ENCODE measurements around the gene ATOH7. TPM values are rescaled to one million over a fixed set of nuclear protein-coding genes. Genes with fewer than 3 reads are reported as not detected.
"Not testable (repeated sequence)": the region's sequence is repeated elsewhere in the genome, so short reads cannot be mapped to it uniquely, and the experiment has no call there.

ATOH7 gene
- total RNA-seq, 1 donor from 2014 or later = not detected

DNA sequence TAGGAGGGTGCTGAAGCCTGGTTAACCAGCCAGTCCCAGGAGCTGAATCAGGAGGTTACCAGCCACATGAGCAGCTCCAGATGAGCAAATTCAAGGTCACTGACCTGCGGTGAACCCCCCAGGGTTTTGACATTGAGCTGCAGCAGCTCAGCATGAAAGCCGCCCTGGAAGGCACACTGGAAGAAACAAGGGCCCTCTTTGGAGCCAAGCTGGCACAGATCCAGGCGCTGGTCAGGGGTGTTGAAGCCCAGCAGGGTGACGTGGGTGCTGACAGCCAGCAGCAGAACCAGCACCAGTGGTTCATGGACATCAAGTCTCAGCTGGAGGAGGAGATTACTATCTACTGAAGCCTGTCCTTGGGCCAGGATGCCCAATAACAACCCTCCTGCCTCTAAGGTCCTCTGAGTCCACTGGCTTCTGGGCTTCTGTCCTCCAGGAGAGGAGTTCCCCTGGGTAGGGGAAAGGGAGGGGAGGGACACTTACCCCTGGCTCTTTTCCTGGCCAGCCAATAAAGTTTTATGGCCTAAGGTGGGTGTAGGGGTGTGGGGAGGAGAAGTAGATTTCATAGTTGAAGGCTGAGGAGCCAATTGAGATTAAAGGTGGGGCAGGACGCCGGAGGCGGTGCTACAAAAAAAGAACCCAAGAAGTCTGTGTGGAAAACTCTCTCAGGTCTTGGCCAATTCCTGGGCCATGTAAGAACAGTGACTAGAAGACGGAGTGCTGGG lies 29.4 kb upstream of the ATOH7 start:
- Histone ChIP-seq H3K4me1 (ENCODE audit: control insufficient read depth in 3 of 3, insufficient read depth in 3 of 3, low read length in 3 of 3) (no peaks in the 10 kb centered on the region), H3K27ac (ENCODE audit: low read depth, low read length) (no peak overlapping the region), H3K9me3 (ENCODE audit: control insufficient read depth in 3 of 3, low read length in 3 of 3) (no peaks in the 10 kb centered on the region), H3K9ac (ENCODE audit: low read depth in 1 of 3, low read length in 3 of 3) (no peak overlapping the region), H3K4me3 (ENCODE audit: low read length in 3 of 3) (no peak overlapping the region), H3K36me3 (ENCODE audit: control insufficient read depth in 3 of 3, insufficient read depth in 3 of 3, low read length in 3 of 3) (no peaks in the 10 kb centered on the region), H3K27me3 (ENCODE audit: control insufficient read depth in 3 of 3, insufficient read depth in 3 of 3, low read length in 3 of 3) (peaks cover 0 to 2% (median 0%) of the 10 kb centered on the region in 3 donors)

DNA sequence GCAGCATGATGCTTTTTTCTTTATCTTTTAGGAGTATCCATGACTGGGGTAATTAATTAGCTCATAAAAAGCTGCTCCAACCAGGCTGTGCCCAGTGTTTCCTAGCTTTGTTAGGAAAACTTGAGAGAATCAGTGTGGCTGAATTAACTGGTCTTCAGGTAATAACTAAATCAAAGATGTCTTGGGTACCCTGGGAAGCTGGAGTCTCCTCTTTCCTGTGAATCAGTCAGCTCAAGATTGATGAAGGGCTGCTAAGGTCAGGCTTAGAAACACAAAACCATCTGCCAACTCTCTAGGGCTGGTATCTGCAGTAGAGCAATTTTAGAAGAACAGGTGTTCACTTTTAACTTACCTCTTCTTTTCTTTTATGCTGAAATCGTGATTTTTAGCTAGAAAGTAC lies 21.4 kb upstream of the ATOH7 start:
- H3K27ac ChIP-seq (ENCODE audit: low read depth, low read length) = no peak overlapping the region
- H3K9ac ChIP-seq (ENCODE audit: low read depth in 1 of 3, low read length in 3 of 3) = no peak overlapping the region
- H3K4me1 ChIP-seq (ENCODE audit: control insufficient read depth in 3 of 3, insufficient read depth in 3 of 3, low read length in 3 of 3) = peaks cover 5 to 12% (median 7%) of the 10 kb centered on the region in 3 donors
- H3K36me3 ChIP-seq (ENCODE audit: control insufficient read depth in 3 of 3, insufficient read depth in 3 of 3, low read length in 3 of 3) = no peaks in the 10 kb centered on the region
- H3K4me3 ChIP-seq (ENCODE audit: low read length in 3 of 3) = no peak overlapping the region
- no peaks in the 10 kb centered on the region for H3K27me3 ChIP-seq (ENCODE audit: control insufficient read depth in 3 of 3, insufficient read depth in 3 of 3, low read length in 3 of 3)
- no peaks in the 10 kb centered on the region for H3K9me3 ChIP-seq (ENCODE audit: control insufficient read depth in 3 of 3, low read length in 3 of 3)

DNA sequence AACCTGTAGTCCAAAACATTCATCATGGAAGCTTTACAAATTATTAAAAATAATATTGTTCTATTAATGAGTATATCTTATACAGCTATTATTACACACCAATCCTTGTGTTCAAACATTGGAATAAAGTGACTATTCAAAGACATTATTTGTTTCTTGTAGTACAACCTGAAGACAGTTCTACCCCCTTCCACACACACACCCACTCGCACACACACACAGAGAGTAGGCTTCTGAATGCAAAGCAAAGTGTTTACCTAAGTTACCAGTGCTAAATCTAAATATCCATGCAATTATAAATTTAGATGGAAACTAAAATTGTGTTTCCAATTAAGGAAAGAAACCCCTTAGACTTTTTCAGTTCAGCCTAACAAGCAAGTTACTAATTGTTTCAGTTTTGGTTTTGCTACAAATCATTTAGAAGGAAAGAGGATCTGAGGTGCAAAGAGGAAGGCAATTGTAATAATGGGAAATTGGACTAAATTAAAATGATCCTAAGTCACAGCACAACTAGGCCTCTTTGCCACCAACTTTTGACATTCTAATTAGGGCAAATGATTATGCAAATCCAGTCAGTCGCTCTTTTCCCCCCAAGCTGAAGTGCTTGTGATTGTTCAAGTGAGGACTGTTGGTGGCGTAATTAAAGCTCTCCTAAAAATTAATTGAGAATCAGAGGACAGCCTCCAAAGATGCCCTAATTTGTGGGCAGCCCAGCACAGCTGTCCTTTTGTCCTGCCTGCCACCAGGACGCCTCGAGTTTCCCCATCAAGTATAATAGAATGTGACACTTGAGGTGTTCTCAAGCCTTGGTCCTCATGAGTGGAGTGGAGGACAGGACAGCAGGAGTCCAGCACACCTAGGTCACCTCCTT lies 19.9 kb upstream of the ATOH7 start:
- no peak overlapping the region for H3K9ac ChIP-seq (ENCODE audit: low read depth in 1 of 3, low read length in 3 of 3)
- peaks cover 5 to 13% (median 7%) of the 10 kb centered on the region in 3 donors for H3K4me1 ChIP-seq (ENCODE audit: control insufficient read depth in 3 of 3, insufficient read depth in 3 of 3, low read length in 3 of 3)
- no peak overlapping the region for H3K4me3 ChIP-seq (ENCODE audit: low read length in 3 of 3)
- no peaks in the 10 kb centered on the region for H3K27me3 ChIP-seq (ENCODE audit: control insufficient read depth in 3 of 3, insufficient read depth in 3 of 3, low read length in 3 of 3)
- H3K9me3 ChIP-seq (ENCODE audit: control insufficient read depth in 3 of 3, low read length in 3 of 3) = no peaks in the 10 kb centered on the region
- no peaks in the 10 kb centered on the region for H3K36me3 ChIP-seq (ENCODE audit: control insufficient read depth in 3 of 3, insufficient read depth in 3 of 3, low read length in 3 of 3)
- no peak overlapping the region for H3K27ac ChIP-seq (ENCODE audit: low read depth, low read length)

DNA sequence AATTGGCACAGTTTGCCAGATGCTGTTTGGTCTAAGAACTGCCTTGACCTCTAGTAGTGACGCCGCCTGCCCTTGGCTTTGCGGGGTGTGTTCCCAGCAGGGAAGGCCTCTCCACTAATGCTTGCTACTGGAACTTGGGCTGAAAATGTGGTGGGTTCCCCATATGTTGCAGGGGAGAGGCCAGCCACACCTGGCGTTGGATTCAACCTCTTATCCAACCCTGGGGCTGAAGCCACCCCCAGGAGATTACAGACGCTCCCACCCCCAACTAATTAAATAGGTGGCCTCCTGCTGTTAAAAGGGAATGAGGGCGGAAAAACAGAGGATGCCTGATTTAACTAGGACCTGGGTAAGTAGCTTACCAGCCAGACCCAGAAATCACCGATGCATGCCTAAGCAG lies 19.2 kb upstream of the ATOH7 start:
- H3K9me3 ChIP-seq (ENCODE audit: control insufficient read depth in 3 of 3, low read length in 3 of 3) = no peaks in the 10 kb centered on the region
- H3K9ac ChIP-seq (ENCODE audit: low read depth in 1 of 3, low read length in 3 of 3) = no peak overlapping the region
- no peak overlapping the region for H3K27ac ChIP-seq (ENCODE audit: low read depth, low read length)
- H3K4me1 ChIP-seq (ENCODE audit: control insufficient read depth in 3 of 3, insufficient read depth in 3 of 3, low read length in 3 of 3) = peaks cover 5 to 13% (median 7%) of the 10 kb centered on the region in 3 donors
- no peaks in the 10 kb centered on the region for H3K27me3 ChIP-seq (ENCODE audit: control insufficient read depth in 3 of 3, insufficient read depth in 3 of 3, low read length in 3 of 3)
- H3K4me3 ChIP-seq (ENCODE audit: low read length in 3 of 3) = no peak overlapping the region
- H3K36me3 ChIP-seq (ENCODE audit: control insufficient read depth in 3 of 3, insufficient read depth in 3 of 3, low read length in 3 of 3) = no peaks in the 10 kb centered on the region

DNA sequence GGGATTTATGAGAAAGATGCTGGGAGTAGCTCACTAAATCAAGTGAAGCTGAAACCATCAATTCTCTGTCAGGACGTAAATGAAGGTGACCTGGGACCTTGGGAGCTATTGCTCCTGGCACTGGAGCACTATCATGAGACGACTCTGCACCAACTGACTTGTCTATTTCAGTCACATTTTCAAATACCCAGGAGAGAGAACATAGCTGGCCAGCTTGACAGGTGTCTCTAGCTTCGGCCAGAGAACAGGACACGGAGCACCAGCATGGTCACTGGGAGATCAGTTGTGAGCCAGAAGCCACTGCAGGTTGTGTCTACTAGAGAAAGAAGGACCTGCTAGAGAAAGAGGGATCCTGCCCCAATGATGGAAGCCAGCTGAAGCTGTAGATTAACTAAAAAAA lies 17.4 kb upstream of the ATOH7 start:
- Histone ChIP-seq H3K4me1 (ENCODE audit: control insufficient read depth in 3 of 3, insufficient read depth in 3 of 3, low read length in 3 of 3) (peaks cover 5 to 13% (median 7%) of the 10 kb centered on the region in 3 donors), H3K9me3 (ENCODE audit: control insufficient read depth in 3 of 3, low read length in 3 of 3) (no peaks in the 10 kb centered on the region), H3K27ac (ENCODE audit: low read depth, low read length) (peak overlapping the region; percentile 33), H3K36me3 (ENCODE audit: control insufficient read depth in 3 of 3, insufficient read depth in 3 of 3, low read length in 3 of 3) (no peaks in the 10 kb centered on the region), H3K9ac (ENCODE audit: low read depth in 1 of 3, low read length in 3 of 3) (peak overlapping the region in 1 of 3 donors; percentile 40), H3K4me3 (ENCODE audit: low read length in 3 of 3) (peak overlapping the region in 1 of 3 donors; percentile 35), H3K27me3 (ENCODE audit: control insufficient read depth in 3 of 3, insufficient read depth in 3 of 3, low read length in 3 of 3) (no peaks in the 10 kb centered on the region)

DNA sequence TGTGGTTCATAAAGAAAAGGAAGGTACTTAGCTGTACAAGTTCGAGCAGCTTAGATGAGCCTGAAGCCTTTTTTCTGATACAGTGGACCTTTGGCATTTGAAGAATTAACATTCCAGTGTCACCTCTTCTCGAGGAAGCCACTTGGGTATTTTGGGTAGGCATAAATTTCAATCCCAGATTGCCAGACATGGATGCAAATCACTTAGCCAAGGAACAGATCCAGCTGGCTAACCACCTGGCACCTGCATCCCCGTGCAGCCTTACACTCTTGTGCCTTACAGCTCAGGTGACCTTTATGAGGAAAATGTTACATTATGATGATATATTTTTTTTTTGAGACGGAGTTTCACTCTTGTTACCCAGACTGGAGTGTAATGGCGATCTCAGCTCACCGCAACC lies 16.0 kb upstream of the ATOH7 start:
- Histone ChIP-seq H3K36me3 (ENCODE audit: control insufficient read depth in 3 of 3, insufficient read depth in 3 of 3, low read length in 3 of 3) (no peaks in the 10 kb centered on the region), H3K27me3 (ENCODE audit: control insufficient read depth in 3 of 3, insufficient read depth in 3 of 3, low read length in 3 of 3) (no peaks in the 10 kb centered on the region), H3K9me3 (ENCODE audit: control insufficient read depth in 3 of 3, low read length in 3 of 3) (no peaks in the 10 kb centered on the region), H3K4me1 (ENCODE audit: control insufficient read depth in 3 of 3, insufficient read depth in 3 of 3, low read length in 3 of 3) (peaks cover 5 to 13% (median 7%) of the 10 kb centered on the region in 3 donors), H3K9ac (ENCODE audit: low read depth in 1 of 3, low read length in 3 of 3) (no peak overlapping the region), H3K27ac (ENCODE audit: low read depth, low read length) (no peak overlapping the region), H3K4me3 (ENCODE audit: low read length in 3 of 3) (no peak overlapping the region)

DNA sequence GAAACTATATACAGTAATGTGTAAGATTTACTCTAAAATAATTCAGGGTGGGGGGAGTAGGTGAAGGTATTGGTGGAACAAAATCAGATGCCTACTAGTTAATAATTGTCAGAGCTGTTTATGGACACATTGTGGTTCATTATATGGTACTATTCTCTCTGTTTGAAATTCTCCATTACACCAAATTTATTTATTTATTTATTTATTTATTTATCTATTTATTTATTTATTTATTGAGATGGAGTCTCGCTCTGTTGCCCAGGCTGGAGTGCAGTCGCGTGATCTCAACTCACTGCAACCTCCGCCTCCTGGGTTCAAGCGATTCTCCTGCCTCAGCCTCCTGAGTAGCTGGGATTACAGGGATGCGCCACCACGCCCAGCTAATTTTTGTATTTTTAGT lies 14.5 kb upstream of the ATOH7 start:
- H3K36me3 ChIP-seq (ENCODE audit: control insufficient read depth in 3 of 3, insufficient read depth in 3 of 3, low read length in 3 of 3); H3K27me3 ChIP-seq (ENCODE audit: control insufficient read depth in 3 of 3, insufficient read depth in 3 of 3, low read length in 3 of 3); H3K9me3 ChIP-seq (ENCODE audit: control insufficient read depth in 3 of 3, low read length in 3 of 3); H3K27ac ChIP-seq (ENCODE audit: low read depth, low read length); H3K9ac ChIP-seq (ENCODE audit: low read depth in 1 of 3, low read length in 3 of 3); H3K4me3 ChIP-seq (ENCODE audit: low read length in 3 of 3): not testable (repeated sequence)
- peaks cover 5 to 13% (median 7%) of the 10 kb centered on the region in 3 donors for H3K4me1 ChIP-seq (ENCODE audit: control insufficient read depth in 3 of 3, insufficient read depth in 3 of 3, low read length in 3 of 3)

DNA sequence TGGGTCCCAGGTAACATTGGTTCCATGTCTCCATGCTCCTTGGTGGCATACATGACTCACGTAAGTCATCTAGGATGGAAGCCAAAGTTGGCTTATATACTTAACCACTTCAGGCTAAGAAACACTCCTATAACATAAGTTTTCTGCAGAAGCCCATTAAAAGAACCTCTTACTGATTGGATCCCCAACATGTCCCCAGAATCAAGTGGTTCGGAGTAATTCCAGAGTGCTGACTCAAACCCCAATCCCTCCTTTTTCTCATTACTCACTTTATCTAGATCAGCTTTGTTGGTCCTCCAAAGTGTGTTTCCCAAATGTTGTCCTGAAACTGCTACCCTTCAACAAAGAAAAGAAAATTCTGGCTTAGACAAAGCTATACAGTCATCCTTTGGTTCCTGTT lies 10.1 kb upstream of the ATOH7 start:
- Histone ChIP-seq H3K27me3 (ENCODE audit: control insufficient read depth in 3 of 3, insufficient read depth in 3 of 3, low read length in 3 of 3) (no peaks in the 10 kb centered on the region), H3K9ac (ENCODE audit: low read depth in 1 of 3, low read length in 3 of 3) (no peak overlapping the region), H3K4me3 (ENCODE audit: low read length in 3 of 3) (no peak overlapping the region), H3K9me3 (ENCODE audit: control insufficient read depth in 3 of 3, low read length in 3 of 3) (no peaks in the 10 kb centered on the region), H3K36me3 (ENCODE audit: control insufficient read depth in 3 of 3, insufficient read depth in 3 of 3, low read length in 3 of 3) (no peaks in the 10 kb centered on the region), H3K4me1 (ENCODE audit: control insufficient read depth in 3 of 3, insufficient read depth in 3 of 3, low read length in 3 of 3) (no peaks in the 10 kb centered on the region), H3K27ac (ENCODE audit: low read depth, low read length) (no peak overlapping the region)

DNA sequence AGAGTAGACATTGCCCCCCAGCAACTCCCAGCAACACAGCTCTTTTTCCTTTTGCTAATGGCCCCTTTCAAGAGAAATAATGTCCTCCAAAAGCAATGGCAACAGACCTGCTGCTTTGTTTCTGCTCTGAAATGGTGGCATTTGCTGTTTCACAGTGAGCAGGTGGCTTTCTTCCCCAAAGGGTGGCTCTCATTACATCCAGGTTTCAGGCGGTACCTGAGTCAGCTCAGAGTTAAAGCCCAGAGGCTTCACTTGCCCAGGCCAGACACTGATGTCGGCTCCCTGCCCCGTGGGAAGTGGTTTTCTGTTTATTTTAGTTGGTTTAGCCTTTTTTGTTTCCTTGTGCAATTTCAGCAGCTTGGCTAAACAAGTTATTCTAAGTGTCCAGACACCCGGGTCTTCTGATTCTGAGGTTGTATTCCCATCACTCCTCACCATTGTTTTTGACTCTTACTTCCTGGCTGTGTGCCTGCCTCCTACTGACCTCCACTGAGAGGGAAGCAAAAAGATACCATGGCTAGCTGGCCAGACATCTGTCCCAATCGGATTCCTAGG lies 7.8 kb upstream of the ATOH7 start:
- Histone ChIP-seq H3K4me1 (ENCODE audit: control insufficient read depth in 3 of 3, insufficient read depth in 3 of 3, low read length in 3 of 3) (no peaks in the 10 kb centered on the region), H3K9ac (ENCODE audit: low read depth in 1 of 3, low read length in 3 of 3) (no peak overlapping the region), H3K36me3 (ENCODE audit: control insufficient read depth in 3 of 3, insufficient read depth in 3 of 3, low read length in 3 of 3) (no peaks in the 10 kb centered on the region), H3K9me3 (ENCODE audit: control insufficient read depth in 3 of 3, low read length in 3 of 3) (no peaks in the 10 kb centered on the region), H3K4me3 (ENCODE audit: low read length in 3 of 3) (no peak overlapping the region), H3K27me3 (ENCODE audit: control insufficient read depth in 3 of 3, insufficient read depth in 3 of 3, low read length in 3 of 3) (no peaks in the 10 kb centered on the region), H3K27ac (ENCODE audit: low read depth, low read length) (no peak overlapping the region)

DNA sequence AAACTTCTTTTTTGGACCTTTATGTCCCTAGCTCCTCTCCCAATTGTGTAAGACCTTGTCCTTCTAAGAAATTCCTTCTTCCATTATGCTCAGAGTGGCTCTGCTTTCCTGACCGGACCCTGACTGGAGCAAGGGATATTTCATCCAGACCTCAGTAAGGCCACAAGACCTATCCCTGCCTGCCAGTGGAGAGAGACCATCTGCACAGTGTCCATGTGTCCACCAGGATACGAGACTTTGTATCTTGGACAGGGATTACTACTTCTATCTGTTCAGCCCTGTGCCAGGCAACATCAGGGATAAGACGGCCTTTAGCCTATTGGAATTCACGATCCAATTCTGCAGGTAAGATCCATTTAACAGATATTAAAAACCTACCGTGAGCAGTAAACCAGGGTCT lies 7.2 kb upstream of the ATOH7 start:
- no peaks in the 10 kb centered on the region for H3K27me3 ChIP-seq (ENCODE audit: control insufficient read depth in 3 of 3, insufficient read depth in 3 of 3, low read length in 3 of 3)
- no peaks in the 10 kb centered on the region for H3K4me1 ChIP-seq (ENCODE audit: control insufficient read depth in 3 of 3, insufficient read depth in 3 of 3, low read length in 3 of 3)
- H3K36me3 ChIP-seq (ENCODE audit: control insufficient read depth in 3 of 3, insufficient read depth in 3 of 3, low read length in 3 of 3) = no peaks in the 10 kb centered on the region
- no peak overlapping the region for H3K4me3 ChIP-seq (ENCODE audit: low read length in 3 of 3)
- no peak overlapping the region for H3K27ac ChIP-seq (ENCODE audit: low read depth, low read length)
- no peaks in the 10 kb centered on the region for H3K9me3 ChIP-seq (ENCODE audit: control insufficient read depth in 3 of 3, low read length in 3 of 3)
- no peak overlapping the region for H3K9ac ChIP-seq (ENCODE audit: low read depth in 1 of 3, low read length in 3 of 3)

Measured in skeletal muscle tissue (tissue), 4 donors.